LNCAP (cell line): Measurements from ENCODE around the gene CPPED1.

Experiments
- CTCF ChIP-seq: fragments of 450-650 bp; IDR thresholded peaks from 2 replicates; pipeline ENCODE4 v1.5.1; 2017; ENCODE audit warnings: mild to moderate bottlenecking

The CPPED1 gene

GRCh38 chr16:12690024-12690423, 113.7 kb downstream of the CPPED1 start:
- TF ChIP-seq CTCF, result no peak

- no peak for TF ChIP-seq CTCF
These were observed 114.5 kb downstream of the CPPED1 start for GRCh38 chr16:12688951-12689850.

- no peak for TF ChIP-seq CTCF
These were observed 117.9 kb downstream of the CPPED1 start for GRCh38 chr16:12685806-12686205.

- no peak for TF ChIP-seq CTCF
These were observed 121.1 kb downstream of the CPPED1 start for GRCh38 chr16:12682432-12683165.

GRCh38 chr16:12681653-12682052, 122.0 kb downstream of the CPPED1 start:
- TF ChIP-seq CTCF, result no peak

- TF ChIP-seq CTCF, result no peak
These were observed 123.2 kb downstream of the CPPED1 start for GRCh38 chr16:12680531-12680930.

GRCh38 chr16:12679660-12680272, 123.9 kb downstream of the CPPED1 start:
- TF ChIP-seq CTCF, result no peak
